Medulla oblongata (tissue), 1 donor: Measurements from ENCODE around the gene CRY2.
"Not testable (repeated sequence)": the region's sequence is repeated elsewhere in the genome, so short reads cannot be mapped to it uniquely, and the experiment has no call there.

ENCODE experiments used
- DNase-seq: peaks from one replicate; pipeline ENCODE4 v3.0.0-alpha.2; 2015; ENCODE audit errors: extremely low spot score

CRY2 gene

DNA sequence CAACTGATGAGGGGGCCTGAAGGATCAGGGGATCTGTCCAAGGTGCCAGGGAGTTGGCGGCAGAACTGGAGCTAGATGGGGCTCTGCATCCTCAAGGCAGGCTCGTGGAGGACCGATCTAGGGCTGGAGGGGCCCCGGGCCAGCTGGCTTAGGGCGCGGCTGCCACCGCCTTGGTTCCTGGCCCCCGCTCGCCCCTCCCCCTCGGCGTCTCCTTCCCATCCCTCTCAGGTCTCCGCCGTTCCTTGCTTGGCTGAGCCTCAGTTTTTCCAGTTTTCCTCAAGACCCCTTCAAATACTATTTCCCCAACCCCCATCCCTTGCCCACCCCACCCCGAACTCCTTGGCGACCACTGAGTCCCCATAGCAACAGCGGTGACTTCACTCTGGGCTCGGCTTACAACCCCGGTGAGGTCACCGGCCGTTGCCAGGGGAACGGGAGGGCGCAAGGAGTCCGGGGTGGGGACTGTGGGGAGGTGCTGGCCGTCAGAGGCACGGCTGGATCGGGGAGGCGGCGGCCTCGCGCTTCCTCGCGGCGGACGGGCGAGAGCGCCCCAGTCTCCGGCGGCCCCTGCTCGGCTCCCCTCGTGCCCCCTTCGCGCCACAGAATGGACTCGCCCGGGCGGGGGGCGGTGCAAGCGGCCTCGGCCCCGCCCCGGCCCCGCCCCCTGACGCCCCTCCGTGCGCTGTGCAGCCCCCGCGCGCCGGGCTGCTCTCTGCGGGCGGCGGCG lies 52.3 kb downstream of the CRY2 start:
- DNase-seq = peak; percentile 93

DNA sequence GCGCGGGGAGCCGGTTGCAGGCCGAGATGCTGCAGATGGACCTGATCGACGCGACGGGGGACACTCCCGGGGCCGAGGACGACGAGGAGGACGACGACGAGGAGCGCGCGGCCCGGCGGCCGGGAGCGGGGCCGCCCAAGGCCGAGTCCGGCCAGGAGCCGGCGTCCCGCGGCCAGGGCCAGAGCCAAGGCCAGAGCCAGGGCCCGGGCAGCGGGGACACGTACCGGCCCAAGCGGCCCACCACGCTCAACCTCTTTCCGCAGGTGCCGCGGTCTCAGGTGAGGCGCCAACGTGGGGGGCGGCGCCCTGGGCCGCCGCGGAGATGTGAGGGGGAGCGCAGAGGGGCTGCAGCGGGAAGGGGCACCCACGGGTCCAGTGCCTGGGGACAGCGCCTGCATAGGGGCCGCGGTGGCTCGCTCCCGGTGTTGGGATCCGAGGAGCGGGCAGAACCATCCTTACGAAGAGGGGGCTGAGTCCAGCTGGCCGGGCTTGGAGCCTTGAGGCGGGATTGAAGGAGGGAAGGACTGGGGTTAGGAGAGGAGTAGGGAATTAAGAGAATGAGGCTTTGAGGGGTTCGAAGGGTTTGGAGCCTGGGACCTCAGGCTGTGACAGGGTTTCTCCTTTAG lies 53.0 kb downstream of the CRY2 start:
- not testable (repeated sequence) for DNase-seq

DNA sequence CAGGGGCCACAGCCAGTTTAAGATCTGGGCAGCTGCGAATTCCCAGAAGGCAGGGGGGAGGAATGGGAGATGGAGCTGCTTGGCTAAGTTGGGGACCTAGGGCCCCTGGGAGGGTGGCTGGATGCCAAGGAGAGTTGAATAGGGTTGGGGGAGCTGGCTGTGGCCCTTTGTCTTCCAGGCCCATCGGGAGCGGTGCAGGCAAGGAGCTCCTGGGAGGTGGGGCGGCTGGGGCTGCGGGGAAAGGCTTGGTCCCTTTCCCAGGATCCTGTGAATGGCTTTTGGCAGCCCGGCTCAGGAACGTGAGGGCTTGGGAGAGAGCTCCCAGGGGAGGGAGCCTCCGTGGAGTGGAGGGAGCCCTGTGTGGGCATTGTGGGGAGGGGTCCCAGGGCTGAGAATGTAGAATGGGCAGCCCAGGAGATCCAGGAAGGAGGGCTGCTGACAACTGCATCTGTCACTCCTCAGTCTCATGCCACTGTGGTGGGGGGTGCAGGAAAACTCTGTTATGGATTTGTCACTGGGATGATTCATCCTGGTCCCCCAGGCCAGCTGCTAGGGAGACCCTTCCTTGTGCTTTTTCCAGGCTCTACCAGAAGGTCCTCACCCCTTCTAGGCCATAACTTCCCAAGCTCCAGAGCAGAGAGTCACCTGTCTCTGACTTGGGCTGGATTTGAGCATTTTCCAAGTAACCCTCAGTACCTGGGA lies 53.8 kb downstream of the CRY2 start:
- peak; percentile 80 for DNase-seq

DNA sequence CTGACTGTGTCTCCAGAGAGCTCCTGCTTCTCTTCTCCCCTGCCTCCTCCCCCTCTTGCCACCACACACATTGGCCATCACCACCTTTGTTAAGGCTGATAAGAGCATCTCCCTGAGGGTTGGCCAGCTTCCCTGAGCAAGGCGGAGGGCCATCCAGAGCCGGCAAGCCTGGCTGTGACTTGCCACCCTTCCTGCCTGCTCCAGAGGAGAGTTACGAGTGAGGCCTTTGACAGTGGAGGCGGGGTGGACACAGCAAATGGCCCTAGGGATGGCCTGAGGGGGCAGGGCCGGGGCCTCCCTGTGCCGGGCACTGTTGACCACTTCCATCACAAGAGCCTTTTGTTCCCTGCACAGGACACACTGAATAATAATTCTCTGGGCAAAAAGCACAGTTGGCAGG lies 54.4 kb downstream of the CRY2 start:
- peak; percentile 93 for DNase-seq

GRCh38 chr11:45902452-45903380 lies 55.4 kb downstream of the CRY2 start:
- DNase-seq = no peak

GRCh38 chr11:45904309-45904915 lies 57.1 kb downstream of the CRY2 start:
- DNase-seq = no peak

- DNase-seq = no peak
These were observed 57.8 kb downstream of the CRY2 start for GRCh38 chr11:45905095-45905494.

- not testable (repeated sequence) for DNase-seq
These were observed 58.3 kb downstream of the CRY2 start for GRCh38 chr11:45905576-45905975.

DNA sequence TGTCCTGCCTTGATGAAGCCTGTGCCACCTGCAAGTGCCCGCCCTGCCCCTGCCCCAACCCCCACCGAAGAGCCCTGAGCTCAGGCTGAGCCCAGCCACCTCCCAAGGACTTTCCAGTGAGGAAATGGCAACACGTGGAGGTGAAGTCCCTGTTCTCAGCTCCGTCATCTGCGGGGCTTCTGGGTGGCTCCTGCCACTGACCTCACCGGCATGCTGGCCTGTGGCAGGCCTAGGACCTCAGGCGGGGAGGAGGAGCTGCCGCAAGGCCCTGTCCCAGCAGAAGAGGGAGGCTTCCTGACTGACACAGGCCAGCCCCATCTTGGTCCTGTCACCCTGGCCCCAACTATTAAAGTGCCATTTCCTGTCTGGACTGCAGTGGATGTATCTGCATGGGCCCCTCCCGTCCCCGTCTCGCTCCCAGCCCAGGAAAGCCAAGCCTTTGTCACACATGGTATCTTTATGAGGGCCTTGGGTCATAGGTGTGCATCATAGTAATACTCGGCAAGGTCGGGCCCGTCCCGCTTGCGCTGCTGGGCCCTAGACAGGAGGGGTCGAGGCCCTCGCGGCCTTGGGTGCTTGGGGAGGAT lies 58.9 kb downstream of the CRY2 start:
- no peak for DNase-seq

DNA sequence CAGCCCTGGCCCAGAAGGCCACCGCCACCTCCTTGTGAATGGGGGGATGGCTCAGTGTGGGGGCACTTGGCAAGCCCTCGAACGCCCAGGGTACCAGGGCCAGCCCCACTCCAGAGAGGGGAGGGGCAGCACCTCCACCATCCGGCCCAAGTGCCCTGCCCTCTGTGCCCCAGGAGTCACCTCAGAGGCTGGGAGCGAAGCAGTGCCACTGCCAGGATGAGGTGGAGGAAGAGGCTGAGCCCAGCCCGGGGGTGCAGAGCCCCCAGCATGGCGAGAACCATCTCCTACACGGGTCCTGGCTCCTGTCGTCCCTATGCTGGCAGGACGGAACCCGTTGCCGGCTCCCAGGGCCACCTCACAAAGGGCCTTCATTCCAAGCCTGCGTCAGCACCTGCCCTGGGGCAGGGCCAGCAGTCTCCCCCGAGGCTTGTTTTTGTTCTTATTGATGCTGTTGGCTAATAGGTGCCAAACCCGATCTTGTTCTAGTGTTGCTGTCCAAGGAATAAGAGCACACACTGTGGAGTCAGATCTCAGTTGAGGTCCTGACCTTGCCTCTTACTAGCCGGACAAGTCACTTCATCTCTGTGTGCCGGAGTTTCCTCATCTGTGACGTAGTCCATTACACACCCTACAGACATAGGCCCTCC lies 59.8 kb downstream of the CRY2 start, which contains the start of gene FREY1:
FREY1 (minus strand) TSS at position 307 of the 647 bp plus-strand sequence; CDS start at position 281, 26 bp downstream.
- no peak for DNase-seq

DNA sequence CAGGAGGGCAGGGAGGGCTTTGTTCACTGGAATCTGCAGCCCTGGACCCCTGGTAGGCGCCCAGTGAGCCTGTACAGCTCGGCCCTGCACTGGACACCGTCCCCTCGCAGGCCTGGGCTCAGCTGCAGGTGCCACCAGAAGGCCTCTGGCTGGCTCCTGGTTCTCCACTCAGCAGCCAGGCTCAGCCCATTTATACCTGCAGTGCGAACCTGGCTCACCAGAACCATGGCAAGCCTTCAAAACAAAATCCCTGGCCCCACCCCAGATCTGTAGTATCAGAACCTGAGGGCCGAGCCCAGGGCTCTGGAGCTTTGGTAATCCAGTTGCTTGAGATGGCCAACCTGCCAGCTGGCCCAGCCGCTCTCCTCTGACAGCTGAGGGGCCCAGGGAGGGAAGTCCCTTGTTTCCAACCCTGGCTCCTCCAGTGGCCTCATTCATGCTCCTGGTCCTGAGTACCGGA lies 60.7 kb downstream of the CRY2 start:
- DNase-seq = no peak

DNA sequence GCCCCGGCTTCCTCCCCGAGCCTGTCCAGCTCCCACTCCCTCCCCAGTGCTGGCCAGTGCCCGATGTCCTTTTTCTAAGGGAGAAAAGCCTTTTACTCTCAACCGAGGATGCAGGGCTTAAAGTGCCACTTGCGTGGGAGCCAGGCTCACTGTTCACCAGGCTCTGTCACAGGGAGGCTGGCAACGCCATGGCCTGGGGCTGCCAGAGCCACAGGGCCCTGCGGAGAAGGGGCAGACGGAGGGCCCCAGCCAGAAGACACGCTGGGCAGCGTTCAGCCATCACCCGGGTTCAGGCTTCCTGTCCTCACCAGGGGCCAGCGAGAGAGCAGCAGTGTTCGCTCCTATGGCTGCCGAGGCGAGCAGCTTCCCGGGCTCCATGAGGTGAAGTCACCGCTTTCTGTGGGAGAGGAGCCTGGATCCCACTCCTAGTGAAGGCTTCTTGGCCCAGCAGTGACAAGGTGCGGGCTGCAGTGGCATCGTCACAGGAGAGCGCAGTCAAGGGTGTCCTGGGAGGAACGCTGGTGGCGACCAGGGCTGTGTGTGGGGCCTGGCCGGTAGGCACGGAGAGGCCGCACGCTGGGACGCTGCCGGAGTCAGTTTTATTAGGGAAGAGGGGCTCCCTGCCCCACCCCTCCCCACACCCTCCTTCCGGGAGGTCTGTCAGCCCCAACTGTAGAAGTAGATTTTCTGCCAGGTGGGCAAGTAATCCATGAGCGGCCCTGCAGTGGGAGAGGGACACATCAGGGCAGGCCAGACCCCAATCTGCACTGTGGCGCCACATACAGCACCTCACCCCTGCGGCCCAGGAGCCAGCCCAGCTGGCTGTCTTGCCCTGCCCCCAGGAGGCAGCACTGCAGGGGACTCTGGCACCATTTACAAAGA lies 62.6 kb downstream of the CRY2 start:
- peak; percentile 36 for DNase-seq

- DNase-seq = no peak
These were observed 63.3 kb downstream of the CRY2 start for GRCh38 chr11:45910623-45911022.

DNA sequence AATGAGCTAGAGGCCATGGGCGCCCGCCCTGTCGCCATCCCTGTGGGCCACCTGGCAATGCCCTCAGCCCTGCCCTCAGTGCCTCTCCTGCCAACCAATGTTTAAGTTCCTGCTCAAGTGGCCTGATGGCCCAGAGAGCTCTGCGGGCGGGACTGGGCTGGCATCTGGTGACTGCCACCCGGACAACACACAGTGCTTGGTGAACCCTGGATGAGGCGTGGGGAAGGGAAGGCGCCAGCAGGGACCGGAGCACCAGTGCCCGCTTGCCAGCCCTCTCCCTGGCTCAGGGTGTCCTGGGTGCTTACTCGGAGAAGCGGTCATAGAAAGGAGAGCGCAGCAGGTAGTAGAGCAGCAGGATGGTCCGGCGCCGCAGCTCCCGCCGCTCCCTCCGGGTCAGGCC lies 66.2 kb downstream of the CRY2 start:
- DNase-seq = no peak

- no peak for DNase-seq
These were observed 66.8 kb downstream of the CRY2 start for GRCh38 chr11:45913942-45914635.

- no peak for DNase-seq
These were observed 68.2 kb downstream of the CRY2 start for GRCh38 chr11:45915446-45915845.

DNA sequence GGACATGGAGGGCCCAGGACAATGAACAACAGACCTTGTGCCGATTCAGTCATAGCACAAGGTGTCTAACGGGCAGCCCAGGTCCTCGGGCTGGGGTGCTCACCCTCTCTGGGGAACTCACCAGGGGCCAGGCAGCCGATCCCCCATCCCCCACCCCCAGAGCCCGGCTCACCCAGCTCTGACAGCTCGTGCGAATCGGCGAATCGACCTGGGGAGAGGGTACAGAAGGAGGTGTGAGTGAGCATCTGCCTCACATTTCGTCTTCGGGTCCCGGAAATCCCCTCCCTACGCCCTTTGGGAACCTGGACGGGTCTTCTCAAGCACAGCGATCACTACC lies 70.0 kb downstream of the CRY2 start:
- DNase-seq = no peak

GRCh38 chr11:45917623-45918330 lies 70.5 kb downstream of the CRY2 start, which contains the start of gene PEX16:
Gene PEX16 (minus strand): TSS chr11:45917877. CDS start chr11:45917811, 66 bp downstream.
- peak; percentile 98 for DNase-seq
